HL-60 (cell line): ENCODE results near the gene MAN2B2.

ENCODE experiments used
- DNase-seq, 2 experiments: peaks; one replicate each; pipeline ENCODE4 v3.0.0-alpha.2; 2010 to 2020; ENCODE audit warnings: low read depth in 1 of 2, low spot score in 1 of 2
- H3K27ac ChIP-seq: fragments of 250-450 bp; sonication (Bioruptor Pico); replicated peaks from 2 replicates; pipeline ENCODE4 v1.5.1; 2020; ENCODE audit warnings: mild to moderate bottlenecking, moderate library complexity
- H3K27me3 ChIP-seq: fragments of 250-450 bp; sonication (Bioruptor Pico); 2 replicates; pipeline ENCODE4 v1.5.1; 2021; ENCODE audit warnings: mild to moderate bottlenecking, moderate library complexity; ENCODE audit not compliant: insufficient read depth, poor library complexity, severe bottlenecking
- H3K4me3 ChIP-seq: replicated peaks from 2 replicates; pipeline ENCODE4 v1.5.1; 2011; ENCODE audit warnings: mild to moderate bottlenecking, control low read depth, low read length; ENCODE audit not compliant: insufficient read depth
- CTCF ChIP-seq: IDR thresholded peaks from one replicate; pipeline ENCODE4 v1.5.1; 2011; ENCODE audit warnings: low read length, control low read depth, inconsistent platforms; ENCODE audit not compliant: insufficient read depth
- GABPA ChIP-seq: IDR thresholded peaks from 2 replicates; pipeline ENCODE4 v1.6.1; 2012; ENCODE audit warnings: low read depth
- POLR2AphosphoS5 ChIP-seq: IDR thresholded peaks from 2 replicates; pipeline ENCODE4 v1.6.1; 2012; ENCODE audit warnings: low read depth
- REST ChIP-seq: IDR thresholded peaks from 2 replicates; pipeline ENCODE4 v1.6.1; 2012; ENCODE audit warnings: low read depth; ENCODE audit not compliant: insufficient replicate concordance
- SPI1 ChIP-seq: IDR thresholded peaks from 2 replicates; pipeline ENCODE4 v1.6.1; 2012; ENCODE audit warnings: low read depth, mild to moderate bottlenecking, borderline replicate concordance

Gene MAN2B2

GRCh38 chr4:6596948-6597347 lies 22.0 kb downstream of the MAN2B2 start:
- Histone ChIP-seq H3K27me3 (no peaks in the 10 kb centered on the region), H3K4me3 (no peak overlapping the region), H3K27ac (no peak overlapping the region)
- DNase-seq: no peak
- no peak for TF ChIP-seq GABPA
- TF ChIP-seq POLR2AphosphoS5: no peak
- no peak for TF ChIP-seq SPI1
- no peak for TF ChIP-seq CTCF
- TF ChIP-seq REST: no peak

GRCh38 chr4:6598127-6598526 lies 23.1 kb downstream of the MAN2B2 start:
- Histone ChIP-seq H3K27ac (no peak overlapping the region), H3K4me3 (no peak overlapping the region), H3K27me3 (no peaks in the 10 kb centered on the region)
- DNase-seq: no peak
- TF ChIP-seq POLR2AphosphoS5 (no peak), SPI1 (no peak), REST (no peak), CTCF (no peak), GABPA (no peak)

- no peak for TF ChIP-seq POLR2AphosphoS5
- TF ChIP-seq CTCF: no peak
- no peak for TF ChIP-seq SPI1
- no peak for TF ChIP-seq GABPA
- no peak for TF ChIP-seq REST
- Histone ChIP-seq H3K27ac (no peak overlapping the region), H3K27me3 (no peaks in the 10 kb centered on the region), H3K4me3 (no peak overlapping the region)
- DNase-seq: no peak
These were observed 23.7 kb downstream of the MAN2B2 start for GRCh38 chr4:6598641-6599040.
